ENCODE measurements around the gene NEK10. TPM values are rescaled to one million over a fixed set of nuclear protein-coding genes. Genes with fewer than 3 reads are reported as not detected.

Gene NEK10
- total and polyA plus RNA-seq, 2 of the 13 experiments (the other 11 are each of a cell fraction or from before 2014, with no cell fraction given), result 2.8 to 14.2 TPM

- TF ChIP-seq, protein P1, sequence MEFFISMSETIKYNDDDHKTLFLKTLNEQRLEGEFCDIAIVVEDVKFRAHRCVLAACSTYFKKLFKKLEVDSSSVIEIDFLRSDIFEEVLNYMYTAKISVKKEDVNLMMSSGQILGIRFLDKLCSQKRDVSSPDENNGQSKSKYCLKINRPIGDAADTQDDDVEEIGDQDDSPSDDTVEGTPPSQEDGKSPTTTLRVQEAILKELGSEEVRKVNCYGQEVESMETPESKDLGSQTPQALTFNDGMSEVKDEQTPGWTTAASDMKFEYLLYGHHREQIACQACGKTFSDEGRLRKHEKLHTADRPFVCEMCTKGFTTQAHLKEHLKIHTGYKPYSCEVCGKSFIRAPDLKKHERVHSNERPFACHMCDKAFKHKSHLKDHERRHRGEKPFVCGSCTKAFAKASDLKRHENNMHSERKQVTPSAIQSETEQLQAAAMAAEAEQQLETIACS (CRISPR knock-in tag; IDR thresholded peaks at IDR 0.05), result no peak
- TF ChIP-seq ZNF235 (CRISPR knock-in tag; IDR thresholded peaks at IDR 0.05; ENCODE audit: borderline replicate concordance) (no peak), SP140L (CRISPR knock-in tag; IDR thresholded peaks at IDR 0.05; ENCODE audit: borderline replicate concordance) (peak; percentile 51; the same call in 1 of the 2 replicates), MIER3 (CRISPR knock-in tag; IDR thresholded peaks at IDR 0.05; ENCODE audit: borderline replicate concordance) (peak; percentile 97), NFE2L2 (IDR thresholded peaks at IDR 0.05; ENCODE audit: low read length) (peak; percentile 35; the same call in 1 of the 2 replicates), KDM5A (IDR thresholded peaks at IDR 0.05; ENCODE audit: borderline replicate concordance, low read length) (no peak), ZNF468 (CRISPR knock-in tag; IDR thresholded peaks at IDR 0.05) (no peak), FOXP1 (IDR thresholded peaks at IDR 0.05) (peak; percentile 99), FOXP1 (CRISPR knock-in tag; IDR thresholded peaks at IDR 0.05) (peak; percentile 99), MTA1 (CRISPR knock-in tag; IDR thresholded peaks at IDR 0.05; ENCODE audit: borderline replicate concordance) (no peak), ZSCAN12 (CRISPR knock-in tag; IDR thresholded peaks at IDR 0.05) (no peak), MATR3 (CRISPR knock-in tag; IDR thresholded peaks at IDR 0.05) (no peak), REST (IDR thresholded peaks at IDR 0.05; ENCODE audit: borderline replicate concordance in 1 of 2, low read depth in 1 of 2, low read length in 2 of 2) (peak in 1 of 2 experiments; percentile 83; a peak in 2 of 4 replicates)
- TF ChIP-seq, protein P2, sequence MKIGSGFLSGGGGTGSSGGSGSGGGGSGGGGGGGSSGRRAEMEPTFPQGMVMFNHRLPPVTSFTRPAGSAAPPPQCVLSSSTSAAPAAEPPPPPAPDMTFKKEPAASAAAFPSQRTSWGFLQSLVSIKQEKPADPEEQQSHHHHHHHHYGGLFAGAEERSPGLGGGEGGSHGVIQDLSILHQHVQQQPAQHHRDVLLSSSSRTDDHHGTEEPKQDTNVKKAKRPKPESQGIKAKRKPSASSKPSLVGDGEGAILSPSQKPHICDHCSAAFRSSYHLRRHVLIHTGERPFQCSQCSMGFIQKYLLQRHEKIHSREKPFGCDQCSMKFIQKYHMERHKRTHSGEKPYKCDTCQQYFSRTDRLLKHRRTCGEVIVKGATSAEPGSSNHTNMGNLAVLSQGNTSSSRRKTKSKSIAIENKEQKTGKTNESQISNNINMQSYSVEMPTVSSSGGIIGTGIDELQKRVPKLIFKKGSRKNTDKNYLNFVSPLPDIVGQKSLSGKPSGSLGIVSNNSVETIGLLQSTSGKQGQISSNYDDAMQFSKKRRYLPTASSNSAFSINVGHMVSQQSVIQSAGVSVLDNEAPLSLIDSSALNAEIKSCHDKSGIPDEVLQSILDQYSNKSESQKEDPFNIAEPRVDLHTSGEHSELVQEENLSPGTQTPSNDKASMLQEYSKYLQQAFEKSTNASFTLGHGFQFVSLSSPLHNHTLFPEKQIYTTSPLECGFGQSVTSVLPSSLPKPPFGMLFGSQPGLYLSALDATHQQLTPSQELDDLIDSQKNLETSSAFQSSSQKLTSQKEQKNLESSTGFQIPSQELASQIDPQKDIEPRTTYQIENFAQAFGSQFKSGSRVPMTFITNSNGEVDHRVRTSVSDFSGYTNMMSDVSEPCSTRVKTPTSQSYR (CRISPR knock-in tag; IDR thresholded peaks at IDR 0.05; ENCODE audit: borderline replicate concordance), result peak; percentile 78; the same call in 1 of the 2 replicates
- TF ChIP-seq, protein P3, sequence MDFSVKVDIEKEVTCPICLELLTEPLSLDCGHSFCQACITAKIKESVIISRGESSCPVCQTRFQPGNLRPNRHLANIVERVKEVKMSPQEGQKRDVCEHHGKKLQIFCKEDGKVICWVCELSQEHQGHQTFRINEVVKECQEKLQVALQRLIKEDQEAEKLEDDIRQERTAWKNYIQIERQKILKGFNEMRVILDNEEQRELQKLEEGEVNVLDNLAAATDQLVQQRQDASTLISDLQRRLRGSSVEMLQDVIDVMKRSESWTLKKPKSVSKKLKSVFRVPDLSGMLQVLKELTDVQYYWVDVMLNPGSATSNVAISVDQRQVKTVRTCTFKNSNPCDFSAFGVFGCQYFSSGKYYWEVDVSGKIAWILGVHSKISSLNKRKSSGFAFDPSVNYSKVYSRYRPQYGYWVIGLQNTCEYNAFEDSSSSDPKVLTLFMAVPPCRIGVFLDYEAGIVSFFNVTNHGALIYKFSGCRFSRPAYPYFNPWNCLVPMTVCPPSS (IDR thresholded peaks at IDR 0.05), result no peak
- TF ChIP-seq, protein P4, sequence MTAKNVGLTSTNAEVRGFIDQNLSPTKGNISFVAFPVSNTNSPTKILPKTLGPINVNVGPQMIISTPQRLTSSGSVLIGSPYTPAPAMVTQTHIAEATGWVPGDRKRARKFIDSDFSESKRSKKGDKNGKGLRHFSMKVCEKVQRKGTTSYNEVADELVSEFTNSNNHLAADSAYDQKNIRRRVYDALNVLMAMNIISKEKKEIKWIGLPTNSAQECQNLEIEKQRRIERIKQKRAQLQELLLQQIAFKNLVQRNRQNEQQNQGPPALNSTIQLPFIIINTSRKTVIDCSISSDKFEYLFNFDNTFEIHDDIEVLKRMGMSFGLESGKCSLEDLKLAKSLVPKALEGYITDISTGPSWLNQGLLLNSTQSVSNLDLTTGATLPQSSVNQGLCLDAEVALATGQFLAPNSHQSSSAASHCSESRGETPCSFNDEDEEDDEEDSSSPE (CRISPR knock-in tag; IDR thresholded peaks at IDR 0.05), result no peak
- TF ChIP-seq, protein P5, sequence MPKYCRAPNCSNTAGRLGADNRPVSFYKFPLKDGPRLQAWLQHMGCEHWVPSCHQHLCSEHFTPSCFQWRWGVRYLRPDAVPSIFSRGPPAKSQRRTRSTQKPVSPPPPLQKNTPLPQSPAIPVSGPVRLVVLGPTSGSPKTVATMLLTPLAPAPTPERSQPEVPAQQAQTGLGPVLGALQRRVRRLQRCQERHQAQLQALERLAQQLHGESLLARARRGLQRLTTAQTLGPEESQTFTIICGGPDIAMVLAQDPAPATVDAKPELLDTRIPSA (CRISPR knock-in tag; IDR thresholded peaks at IDR 0.05; ENCODE audit: borderline replicate concordance), result no peak
Observed at GRCh38 chr3:27360113-27361078, 8.8 kb downstream of the NEK10 start (continued).

Data from HepG2 (cell line).